HAP-1 (cell line): ENCODE results near the gene MAGEB2.
A peak's percentile ranks its signal among the peaks of the same experiment; 100 is the strongest.
"Not testable (repeated sequence)": the region's sequence is repeated elsewhere in the genome, so short reads cannot be mapped to it uniquely, and the experiment has no call there.

Experiments
- DNase-seq, 2 experiments: peaks; one replicate each; pipeline ENCODE4 v3.0.0-alpha.2; 2016 to 2020; ENCODE audit warnings: low spot score in 2 of 2
- H3K27me3 ChIP-seq: fragments of 250-450 bp; sonication (Bioruptor Pico); 2 replicates; pipeline ENCODE4 v1.5.1; 2020; ENCODE audit warnings: low read depth, mild to moderate bottlenecking, moderate library complexity
- H3K36me3 ChIP-seq: fragments of 250-450 bp; sonication (Bioruptor Pico); replicated peaks from 2 replicates; pipeline ENCODE4 v1.5.1; 2020; ENCODE audit warnings: mild to moderate bottlenecking
- H3K4me1 ChIP-seq: fragments of 250-450 bp; sonication (Bioruptor Pico); 2 replicates; pipeline ENCODE4 v1.5.1; 2020; ENCODE audit warnings: mild to moderate bottlenecking
- H3K4me3 ChIP-seq: fragments of 250-450 bp; sonication (Bioruptor Pico); 2 replicates; pipeline ENCODE4 v1.5.1; 2020; ENCODE audit warnings: mild to moderate bottlenecking, moderate library complexity
- H3K9me3 ChIP-seq: fragments of 250-450 bp; sonication (Bioruptor Pico); 2 replicates; pipeline ENCODE4 v1.5.1; 2020; ENCODE audit warnings: mild to moderate bottlenecking, moderate library complexity
- in situ Hi-C: fragments of 300-500 bp; cut with MboI; formaldehyde crosslinking; loops from 3 replicates; pipeline ENCODE4 v1.14.3; 2020; ENCODE audit warnings: low sequenced_read_pairs, inconsistent platforms, mixed read lengths

MAGEB2 gene

GRCh38 chrX:30215357-30215843 lies at the start of gene MAGEB2:
MAGEB2 (plus strand) TSS chrX:30215563; CDS start chrX:30218581, 3,018 bp downstream.
- in situ Hi-C loops = no loop called here
- DNase-seq = no peak
- no peaks in the 10 kb centered on the region for H3K36me3 ChIP-seq
- no peak within 1 kb of the TSS for H3K4me3 ChIP-seq
- no peaks in the 10 kb centered on the region for H3K9me3 ChIP-seq
- peaks cover 3% of the 10 kb centered on the region; the same call in 1 of the 2 replicates for H3K4me1 ChIP-seq
- no peaks in the 10 kb centered on the region for H3K27me3 ChIP-seq

- no peaks in the 10 kb centered on the region for H3K9me3 ChIP-seq
- no peaks in the 10 kb centered on the region for H3K4me1 ChIP-seq
- in situ Hi-C loops = no loop called here
- H3K4me3 ChIP-seq = no peak overlapping the region
- H3K36me3 ChIP-seq = no peaks in the 10 kb centered on the region
- no peak for DNase-seq
- H3K27me3 ChIP-seq = no peaks in the 10 kb centered on the region
These were observed 44.5 kb upstream of the MAGEB2 start for GRCh38 chrX:30170900-30171299.

GRCh38 chrX:30181353-30181752 lies 34.0 kb upstream of the MAGEB2 start:
- in situ Hi-C loops = no loop called here
- no peaks in the 10 kb centered on the region for H3K9me3 ChIP-seq
- no peaks in the 10 kb centered on the region for H3K36me3 ChIP-seq
- no peak overlapping the region for H3K4me3 ChIP-seq
- H3K27me3 ChIP-seq = no peaks in the 10 kb centered on the region
- DNase-seq = peak in 1 of 2 experiments; percentile 52
- H3K4me1 ChIP-seq = peaks cover 11% of the 10 kb centered on the region

- Histone ChIP-seq H3K27me3 (no peaks in the 10 kb centered on the region), H3K4me3 (no peak overlapping the region), H3K4me1 (peaks cover 11% of the 10 kb centered on the region), H3K36me3 (no peaks in the 10 kb centered on the region), H3K9me3 (no peaks in the 10 kb centered on the region)
- in situ Hi-C loops = no loop called here
- no peak for DNase-seq
These were observed 31.8 kb upstream of the MAGEB2 start for GRCh38 chrX:30183554-30183953.

- Histone ChIP-seq H3K4me3 (no peak overlapping the region), H3K27me3 (no peaks in the 10 kb centered on the region), H3K9me3 (no peaks in the 10 kb centered on the region), H3K36me3 (no peaks in the 10 kb centered on the region), H3K4me1 (no peaks in the 10 kb centered on the region)
- in situ Hi-C loops = no loop called here
- no peak for DNase-seq
These were observed 24.9 kb upstream of the MAGEB2 start for GRCh38 chrX:30190426-30190825.

- H3K4me3 ChIP-seq, H3K4me1 ChIP-seq, H3K27me3 ChIP-seq, H3K36me3 ChIP-seq, in situ Hi-C loops, DNase-seq, H3K9me3 ChIP-seq: not testable (repeated sequence)
These were observed 21.5 kb upstream of the MAGEB2 start for GRCh38 chrX:30193910-30194309.

- H3K36me3 ChIP-seq = no peaks in the 10 kb centered on the region
- no peak overlapping the region for H3K4me3 ChIP-seq
- H3K4me1 ChIP-seq = no peaks in the 10 kb centered on the region
- H3K9me3 ChIP-seq = no peaks in the 10 kb centered on the region
- H3K27me3 ChIP-seq = no peaks in the 10 kb centered on the region
- in situ Hi-C loops = no loop called here
- peak; percentile 36 to 61 for DNase-seq
These were observed 19.0 kb upstream of the MAGEB2 start for GRCh38 chrX:30196322-30196721.

GRCh38 chrX:30212172-30212571 lies 3.2 kb upstream of the MAGEB2 start:
- H3K4me1 ChIP-seq = no peaks in the 10 kb centered on the region
- H3K27me3 ChIP-seq = no peaks in the 10 kb centered on the region
- H3K9me3 ChIP-seq = no peaks in the 10 kb centered on the region
- H3K36me3 ChIP-seq = no peaks in the 10 kb centered on the region
- in situ Hi-C loops = no loop called here
- no peak overlapping the region for H3K4me3 ChIP-seq
- DNase-seq = no peak

GRCh38 chrX:30217465-30217864 lies 2.1 kb downstream of the MAGEB2 start:
- no peaks in the 10 kb centered on the region for H3K36me3 ChIP-seq
- H3K9me3 ChIP-seq = no peaks in the 10 kb centered on the region
- no peak for DNase-seq
- H3K27me3 ChIP-seq = no peaks in the 10 kb centered on the region
- H3K4me1 ChIP-seq = peaks cover 3% of the 10 kb centered on the region; the same call in 1 of the 2 replicates
- H3K4me3 ChIP-seq = no peak overlapping the region
- in situ Hi-C loops = no loop called here

- Histone ChIP-seq H3K4me3 (no peak overlapping the region), H3K9me3 (no peaks in the 10 kb centered on the region), H3K36me3 (no peaks in the 10 kb centered on the region), H3K27me3 (no peaks in the 10 kb centered on the region), H3K4me1 (peaks cover 3% of the 10 kb centered on the region; the same call in 1 of the 2 replicates)
- no peak for DNase-seq
- in situ Hi-C loops = no loop called here
These were observed 4.0 kb downstream of the MAGEB2 start for GRCh38 chrX:30219372-30219771.

- H3K9me3 ChIP-seq = no peaks in the 10 kb centered on the region
- H3K4me1 ChIP-seq = peaks cover 3% of the 10 kb centered on the region; the same call in 1 of the 2 replicates
- H3K27me3 ChIP-seq = no peaks in the 10 kb centered on the region
- H3K4me3 ChIP-seq = no peak overlapping the region
- in situ Hi-C loops = no loop called here
- H3K36me3 ChIP-seq = no peaks in the 10 kb centered on the region
- no peak for DNase-seq
These were observed 5.3 kb downstream of the MAGEB2 start for GRCh38 chrX:30220661-30221060.

- Histone ChIP-seq H3K4me3 (no peak overlapping the region), H3K36me3 (no peaks in the 10 kb centered on the region), H3K27me3 (no peaks in the 10 kb centered on the region), H3K9me3 (no peaks in the 10 kb centered on the region), H3K4me1 (peaks cover 3% of the 10 kb centered on the region; the same call in 1 of the 2 replicates)
- in situ Hi-C loops = no loop called here
- DNase-seq = no peak
These were observed 9.2 kb downstream of the MAGEB2 start for GRCh38 chrX:30224536-30224935.

GRCh38 chrX:30228526-30228925 lies 13.2 kb downstream of the MAGEB2 start:
- no peak for DNase-seq
- no peaks in the 10 kb centered on the region for H3K36me3 ChIP-seq
- no peaks in the 10 kb centered on the region for H3K4me1 ChIP-seq
- no peaks in the 10 kb centered on the region for H3K9me3 ChIP-seq
- H3K27me3 ChIP-seq = no peaks in the 10 kb centered on the region
- H3K4me3 ChIP-seq = no peak overlapping the region
- in situ Hi-C loops = no loop called here

- DNase-seq = no peak
- Histone ChIP-seq H3K27me3 (no peaks in the 10 kb centered on the region), H3K36me3 (no peaks in the 10 kb centered on the region), H3K9me3 (no peaks in the 10 kb centered on the region), H3K4me1 (no peaks in the 10 kb centered on the region), H3K4me3 (no peak within 1 kb of the TSS)
- in situ Hi-C loops = no loop called here
These were observed 15.0 kb downstream of the MAGEB2 start, which contains the start of gene MAGEB3 for GRCh38 chrX:30230395-30230794. MAGEB3 (plus strand) TSS chrX:30230657; CDS start chrX:30235925, 5,268 bp downstream.
